HG03139 (cell line): ENCODE results near the gene SH3GL2.

Experiments used
- ATAC-seq: cut with Tn5 transposase; IDR thresholded peaks from one replicate; pipeline ENCODE4 v1.9.1; 2021; ENCODE audit not compliant: unreplicated experiment

Gene SH3GL2

GRCh38 chr9:17653947-17654465 is 75.1 kb downstream of the SH3GL2 start:
- no peak for ATAC-seq

GRCh38 chr9:17656889-17657288 is 78.0 kb downstream of the SH3GL2 start:
- ATAC-seq, result no peak

- no peak for ATAC-seq
Observed at GRCh38 chr9:17658237-17658636, 79.4 kb downstream of the SH3GL2 start.

GRCh38 chr9:17660158-17660557 is 81.3 kb downstream of the SH3GL2 start:
- no peak for ATAC-seq

GRCh38 chr9:17665450-17665849 is 86.6 kb downstream of the SH3GL2 start:
- no peak for ATAC-seq

GRCh38 chr9:17669206-17669605 is 90.3 kb downstream of the SH3GL2 start:
- ATAC-seq, result no peak

GRCh38 chr9:17682684-17683083 is 103.8 kb downstream of the SH3GL2 start:
- ATAC-seq, result no peak

GRCh38 chr9:17688834-17689233 is 110.0 kb downstream of the SH3GL2 start:
- ATAC-seq, result no peak

- no peak for ATAC-seq
Observed at GRCh38 chr9:17694336-17694735, 115.5 kb downstream of the SH3GL2 start.

GRCh38 chr9:17695482-17695881 is 116.6 kb downstream of the SH3GL2 start:
- no peak for ATAC-seq

- no peak for ATAC-seq
Observed at GRCh38 chr9:17699615-17700330, 120.9 kb downstream of the SH3GL2 start.

- no peak for ATAC-seq
Observed at GRCh38 chr9:17706347-17706746, 127.5 kb downstream of the SH3GL2 start.

- no peak for ATAC-seq
Observed at GRCh38 chr9:17719053-17719452, 140.2 kb downstream of the SH3GL2 start.

GRCh38 chr9:17721954-17722353 is 143.1 kb downstream of the SH3GL2 start:
- ATAC-seq, result no peak

GRCh38 chr9:17723656-17724055 is 144.8 kb downstream of the SH3GL2 start:
- no peak for ATAC-seq

- ATAC-seq, result no peak
Observed at GRCh38 chr9:17725399-17726010, 146.6 kb downstream of the SH3GL2 start.

- no peak for ATAC-seq
Observed at GRCh38 chr9:17726298-17726697, 147.4 kb downstream of the SH3GL2 start.

GRCh38 chr9:17730899-17731298 is 152.0 kb downstream of the SH3GL2 start:
- no peak for ATAC-seq

- no peak for ATAC-seq
Observed at GRCh38 chr9:17731308-17731707, 152.4 kb downstream of the SH3GL2 start.

GRCh38 chr9:17734674-17735073 is 155.8 kb downstream of the SH3GL2 start:
- ATAC-seq, result no peak

GRCh38 chr9:17735859-17736258 is 157.0 kb downstream of the SH3GL2 start:
- no peak for ATAC-seq

GRCh38 chr9:17739022-17739421 is 160.2 kb downstream of the SH3GL2 start:
- no peak for ATAC-seq

- no peak for ATAC-seq
Observed at GRCh38 chr9:17739736-17740135, 160.9 kb downstream of the SH3GL2 start.
